ENCODE measurements around the gene SERINC1.

GRCh38 chr6:122422003-122422402 lies 49.6 kb downstream of the SERINC1 start:
- no peak for TF ChIP-seq POLR2A (IDR thresholded peaks at IDR 0.05)
- TF ChIP-seq, protein P1, sequence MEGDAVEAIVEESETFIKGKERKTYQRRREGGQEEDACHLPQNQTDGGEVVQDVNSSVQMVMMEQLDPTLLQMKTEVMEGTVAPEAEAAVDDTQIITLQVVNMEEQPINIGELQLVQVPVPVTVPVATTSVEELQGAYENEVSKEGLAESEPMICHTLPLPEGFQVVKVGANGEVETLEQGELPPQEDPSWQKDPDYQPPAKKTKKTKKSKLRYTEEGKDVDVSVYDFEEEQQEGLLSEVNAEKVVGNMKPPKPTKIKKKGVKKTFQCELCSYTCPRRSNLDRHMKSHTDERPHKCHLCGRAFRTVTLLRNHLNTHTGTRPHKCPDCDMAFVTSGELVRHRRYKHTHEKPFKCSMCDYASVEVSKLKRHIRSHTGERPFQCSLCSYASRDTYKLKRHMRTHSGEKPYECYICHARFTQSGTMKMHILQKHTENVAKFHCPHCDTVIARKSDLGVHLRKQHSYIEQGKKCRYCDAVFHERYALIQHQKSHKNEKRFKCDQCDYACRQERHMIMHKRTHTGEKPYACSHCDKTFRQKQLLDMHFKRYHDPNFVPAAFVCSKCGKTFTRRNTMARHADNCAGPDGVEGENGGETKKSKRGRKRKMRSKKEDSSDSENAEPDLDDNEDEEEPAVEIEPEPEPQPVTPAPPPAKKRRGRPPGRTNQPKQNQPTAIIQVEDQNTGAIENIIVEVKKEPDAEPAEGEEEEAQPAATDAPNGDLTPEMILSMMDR (IDR thresholded peaks at IDR 0.05) = no peak
